ENCODE data around the gene DIDO1.

The DIDO1 gene

GRCh38 chr20:62846166-62846890 is 80.0 kb downstream of the DIDO1 start:
- DNase-seq = no peak

- DNase-seq = no peak
Measured at GRCh38 chr20:62845416-62846160, 80.7 kb downstream of the DIDO1 start.

GRCh38 chr20:62844182-62844581 is 82.1 kb downstream of the DIDO1 start:
- no peak for DNase-seq

- no peak for DNase-seq
Measured at GRCh38 chr20:62843656-62844055, 82.6 kb downstream of the DIDO1 start.

- no peak for DNase-seq
Measured at GRCh38 chr20:62841705-62842212, 84.5 kb downstream of the DIDO1 start.

GRCh38 chr20:62840244-62841197 is 85.8 kb downstream of the DIDO1 start:
- no peak for DNase-seq

GRCh38 chr20:62839816-62840215 is 86.5 kb downstream of the DIDO1 start:
- no peak for DNase-seq

GRCh38 chr20:62839261-62839660 is 87.0 kb downstream of the DIDO1 start:
- no peak for DNase-seq

- DNase-seq = no peak
Measured at GRCh38 chr20:62838128-62838891, 88.0 kb downstream of the DIDO1 start.

- no peak for DNase-seq
Measured at GRCh38 chr20:62837790-62838127, 88.5 kb downstream of the DIDO1 start.

GRCh38 chr20:62836967-62837490 is 89.3 kb downstream of the DIDO1 start:
- no peak for DNase-seq

GRCh38 chr20:62835931-62836861 is 90.1 kb downstream of the DIDO1 start:
- DNase-seq = no peak

GRCh38 chr20:62834967-62835730 is 91.2 kb downstream of the DIDO1 start:
- no peak for DNase-seq

GRCh38 chr20:62832951-62833391 is 93.3 kb downstream of the DIDO1 start:
- no peak for DNase-seq

GRCh38 chr20:62832212-62832922 is 93.9 kb downstream of the DIDO1 start:
- no peak for DNase-seq

- no peak for DNase-seq
Measured at GRCh38 chr20:62831854-62832211, 94.5 kb downstream of the DIDO1 start.

GRCh38 chr20:62831361-62831788 is 94.9 kb downstream of the DIDO1 start:
- DNase-seq = no peak

GRCh38 chr20:62830821-62831220 is 95.5 kb downstream of the DIDO1 start:
- DNase-seq = no peak

- no peak for DNase-seq
Measured at GRCh38 chr20:62830251-62830650, 96.1 kb downstream of the DIDO1 start.
